Progenitor cell of endocrine pancreas (in vitro differentiated cells): ENCODE data around the gene TTF1. TPM values are rescaled to one million over a fixed set of nuclear protein-coding genes. Genes with fewer than 3 reads are reported as not detected.

ENCODE experiments used
- DNase-seq: peaks from one replicate; pipeline ENCODE4 v3.0.0; 2021; ENCODE audit warnings: low spot score; ENCODE audit not compliant: unreplicated experiment
- H3K27ac Mint-ChIP-seq: 2 replicates; pipeline ENCODE4 v1.8.0; 2021; ENCODE audit warnings: mild to moderate bottlenecking, moderate library complexity, mixed read lengths
- H3K27me3 Mint-ChIP-seq: 2 replicates; pipeline ENCODE4 v1.8.0; 2021; ENCODE audit warnings: mixed read lengths
- H3K36me3 Mint-ChIP-seq: 2 replicates; pipeline ENCODE4 v1.8.0; 2022; ENCODE audit warnings: mixed read lengths; ENCODE audit not compliant: insufficient read depth
- H3K4me1 Mint-ChIP-seq: 2 replicates; pipeline ENCODE4 v1.8.0; 2021; ENCODE audit warnings: low read depth, mixed read lengths
- H3K4me3 Mint-ChIP-seq: 2 replicates; pipeline ENCODE4 v1.8.0; 2021; ENCODE audit warnings: low read depth, mild to moderate bottlenecking, moderate library complexity, mixed read lengths
- H3K9me3 Mint-ChIP-seq: 2 replicates; pipeline ENCODE4 v1.8.0; 2021; ENCODE audit warnings: low read depth, mixed read lengths
- total RNA-seq: library from RNA; stranded (reverse); gene quantifications from 2 replicates; pipeline ENCODE4 v1.2.1, GENCODE V29; 2021
- TF ChIP-seq, protein P1 (sequence below): fragments of 200-600 bp; sonication (generic); IDR thresholded peaks from one replicate; pipeline ENCODE4 v1.5.0; 2021; ENCODE audit warnings: antibody characterized with exemption, mild to moderate bottlenecking; ENCODE audit not compliant: unreplicated experiment

Gene TTF1
- total RNA-seq, 1 donor from 2014 or later = 18.5 TPM

DNA sequence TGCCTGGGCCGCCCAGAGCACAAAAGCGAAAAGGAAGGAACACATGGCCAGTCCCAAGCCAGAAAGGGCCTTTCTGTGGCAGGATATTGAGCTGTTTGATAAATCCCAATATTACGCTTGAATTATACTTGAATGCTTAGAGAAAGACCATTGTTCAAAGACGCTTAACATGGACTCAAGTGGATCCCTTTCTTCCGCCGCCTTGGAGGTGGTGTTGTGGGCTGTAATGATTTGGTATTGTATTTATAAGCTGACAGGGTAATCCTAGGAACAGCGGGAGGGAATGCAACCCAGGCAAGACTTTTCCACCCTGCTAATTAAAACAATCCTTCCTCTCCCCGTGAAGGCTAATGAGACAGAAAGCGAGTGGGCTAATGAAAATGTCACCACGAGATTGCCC lies 28.2 kb upstream of the TTF1 start:
- Mint-ChIP-seq H3K27me3 (peaks cover 27% of the 10 kb centered on the region), H3K9me3 (no peaks in the 10 kb centered on the region), H3K4me3 (no peak overlapping the region), H3K27ac (no peak overlapping the region), H3K36me3 (no peaks in the 10 kb centered on the region), H3K4me1 (no peaks in the 10 kb centered on the region)
- DNase-seq = no peak
- TF ChIP-seq, protein P1, sequence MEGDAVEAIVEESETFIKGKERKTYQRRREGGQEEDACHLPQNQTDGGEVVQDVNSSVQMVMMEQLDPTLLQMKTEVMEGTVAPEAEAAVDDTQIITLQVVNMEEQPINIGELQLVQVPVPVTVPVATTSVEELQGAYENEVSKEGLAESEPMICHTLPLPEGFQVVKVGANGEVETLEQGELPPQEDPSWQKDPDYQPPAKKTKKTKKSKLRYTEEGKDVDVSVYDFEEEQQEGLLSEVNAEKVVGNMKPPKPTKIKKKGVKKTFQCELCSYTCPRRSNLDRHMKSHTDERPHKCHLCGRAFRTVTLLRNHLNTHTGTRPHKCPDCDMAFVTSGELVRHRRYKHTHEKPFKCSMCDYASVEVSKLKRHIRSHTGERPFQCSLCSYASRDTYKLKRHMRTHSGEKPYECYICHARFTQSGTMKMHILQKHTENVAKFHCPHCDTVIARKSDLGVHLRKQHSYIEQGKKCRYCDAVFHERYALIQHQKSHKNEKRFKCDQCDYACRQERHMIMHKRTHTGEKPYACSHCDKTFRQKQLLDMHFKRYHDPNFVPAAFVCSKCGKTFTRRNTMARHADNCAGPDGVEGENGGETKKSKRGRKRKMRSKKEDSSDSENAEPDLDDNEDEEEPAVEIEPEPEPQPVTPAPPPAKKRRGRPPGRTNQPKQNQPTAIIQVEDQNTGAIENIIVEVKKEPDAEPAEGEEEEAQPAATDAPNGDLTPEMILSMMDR = no peak

DNA sequence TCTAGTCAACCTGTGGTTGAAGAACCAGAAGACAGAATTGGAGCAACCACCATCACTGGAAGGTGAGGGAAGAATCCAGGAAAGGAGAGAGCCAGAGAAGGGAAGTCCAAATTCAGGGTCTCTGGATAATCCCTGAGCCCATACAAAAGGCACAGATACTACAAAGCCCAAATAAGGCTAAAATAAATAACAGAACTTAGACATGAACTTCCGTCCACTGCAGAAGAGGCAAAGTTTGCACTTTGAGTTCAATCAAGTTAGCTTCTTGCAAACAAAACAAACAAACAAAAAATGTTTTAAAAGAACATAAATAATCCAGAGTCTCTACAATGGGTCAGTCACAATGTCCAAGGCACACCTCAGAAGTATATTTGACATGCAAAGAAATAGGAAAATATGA lies 24.4 kb upstream of the TTF1 start:
- H3K27me3 Mint-ChIP-seq = peaks cover 39% of the 10 kb centered on the region
- TF ChIP-seq, protein P1 = no peak
- H3K27ac Mint-ChIP-seq = no peak overlapping the region
- H3K36me3 Mint-ChIP-seq = no peaks in the 10 kb centered on the region
- no peak overlapping the region for H3K4me3 Mint-ChIP-seq
- no peaks in the 10 kb centered on the region for H3K9me3 Mint-ChIP-seq
- peaks cover 6% of the 10 kb centered on the region for H3K4me1 Mint-ChIP-seq
- no peak for DNase-seq

DNA sequence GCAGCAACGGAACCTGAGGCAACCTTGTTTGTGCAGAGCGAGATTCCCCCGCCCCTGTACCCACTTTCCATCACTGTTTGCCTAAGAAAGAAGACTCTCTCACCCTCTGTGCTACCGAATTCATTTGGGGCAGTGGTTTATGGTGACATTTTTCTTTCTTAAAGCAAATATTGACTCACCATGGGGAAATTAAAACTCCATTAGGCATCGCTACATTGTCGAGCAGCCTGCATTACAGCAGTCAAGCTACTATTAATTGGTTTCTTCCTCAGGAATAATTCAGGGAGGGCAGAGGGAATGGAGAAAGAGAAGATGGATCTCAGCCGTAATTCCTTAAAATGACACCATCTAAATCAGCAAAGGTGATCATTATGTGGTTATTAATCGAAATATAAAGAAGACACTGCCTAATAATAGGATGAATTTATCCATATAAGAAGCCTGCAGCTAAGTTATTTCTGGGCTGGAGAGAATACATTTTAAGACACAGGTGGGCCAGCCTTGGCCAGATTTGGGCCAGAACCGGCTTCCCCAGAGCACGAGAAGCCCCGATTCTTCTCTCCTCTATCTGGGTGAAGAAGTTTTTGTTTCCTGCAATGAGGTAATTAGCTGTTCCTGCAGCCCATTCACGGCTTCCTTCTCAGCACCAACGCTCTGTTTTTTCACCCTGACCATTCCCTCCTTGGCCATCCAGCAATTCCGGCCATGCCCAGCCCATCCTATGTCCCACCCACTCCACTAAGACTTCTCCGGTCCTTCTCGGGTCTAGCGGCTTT lies 20.2 kb upstream of the TTF1 start:
- H3K27me3 Mint-ChIP-seq = peaks cover 68% of the 10 kb centered on the region
- TF ChIP-seq, protein P1 = no peak
- no peaks in the 10 kb centered on the region for H3K36me3 Mint-ChIP-seq
- H3K4me3 Mint-ChIP-seq = no peak overlapping the region
- no peak for DNase-seq
- no peak overlapping the region for H3K27ac Mint-ChIP-seq
- H3K4me1 Mint-ChIP-seq = peaks cover 14% of the 10 kb centered on the region
- no peaks in the 10 kb centered on the region for H3K9me3 Mint-ChIP-seq

DNA sequence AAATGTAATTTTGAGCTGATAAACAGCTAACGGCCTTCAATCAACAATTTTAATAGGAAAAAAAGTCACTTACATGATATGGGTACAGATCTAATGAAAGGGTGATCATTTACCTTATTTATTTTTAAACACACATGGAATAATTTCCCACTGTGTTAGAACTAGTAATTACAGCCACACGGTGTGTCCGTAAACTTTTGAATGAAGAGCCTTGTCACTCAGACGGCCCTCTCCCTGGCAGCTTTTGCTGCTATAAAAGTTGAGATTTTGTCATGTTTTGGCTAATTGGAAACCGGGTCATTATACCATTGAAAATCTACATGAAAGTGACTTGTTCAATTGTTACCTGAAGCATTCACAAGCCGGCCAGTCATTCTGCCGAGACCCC lies 19.0 kb upstream of the TTF1 start:
- H3K9me3 Mint-ChIP-seq = no peaks in the 10 kb centered on the region
- H3K27ac Mint-ChIP-seq = no peak overlapping the region
- no peak for DNase-seq
- H3K27me3 Mint-ChIP-seq = peaks cover 62% of the 10 kb centered on the region
- H3K4me1 Mint-ChIP-seq = peaks cover 14% of the 10 kb centered on the region
- no peak overlapping the region for H3K4me3 Mint-ChIP-seq
- TF ChIP-seq, protein P1 = no peak
- H3K36me3 Mint-ChIP-seq = no peaks in the 10 kb centered on the region

DNA sequence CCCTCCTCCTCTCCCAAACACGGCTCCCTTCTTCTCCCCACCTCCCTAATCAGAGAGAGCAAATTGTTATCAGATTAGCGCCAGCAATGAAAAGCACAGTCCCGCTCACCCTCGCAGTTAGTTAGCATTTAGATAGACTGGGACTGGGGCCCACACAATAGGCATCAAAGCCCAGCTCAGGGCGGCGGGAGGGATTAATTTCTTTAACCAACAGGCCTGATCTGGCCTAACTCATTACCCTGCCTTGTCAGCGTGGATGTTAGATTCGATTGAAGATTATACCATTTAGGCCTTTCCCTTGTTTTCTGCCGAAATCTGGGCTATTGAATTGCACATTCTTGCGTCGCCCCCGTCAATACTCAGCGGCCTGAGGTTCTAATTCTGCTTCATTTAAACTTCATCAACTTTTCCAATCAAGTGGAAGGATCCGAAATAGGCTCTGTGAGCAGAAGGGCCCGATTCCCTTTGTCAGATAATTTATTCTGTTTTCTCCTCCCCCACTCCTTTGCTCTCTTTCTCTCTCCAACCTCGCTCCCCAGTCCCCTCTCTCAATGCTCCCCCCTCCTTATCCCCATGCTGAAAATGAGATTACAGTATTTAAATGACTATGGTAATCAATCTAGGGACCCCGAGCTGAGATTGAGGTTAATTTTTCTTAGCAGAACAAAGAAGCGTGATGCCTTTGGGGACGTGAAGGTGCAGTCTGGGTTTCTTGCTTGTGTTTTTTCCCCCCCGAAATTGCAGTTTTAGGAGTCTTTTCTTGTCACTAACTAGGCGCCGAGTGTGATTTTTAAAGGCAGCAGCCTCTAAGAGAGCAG lies 18.4 kb upstream of the TTF1 start:
- Mint-ChIP-seq H3K27ac (no peak overlapping the region), H3K4me3 (no peak overlapping the region)
- TF ChIP-seq, protein P1 = no peak

More for the DNA sequence above, 18.4 kb upstream of the TTF1 start:
- Mint-ChIP-seq H3K4me1 (peaks cover 14% of the 10 kb centered on the region), H3K36me3 (no peaks in the 10 kb centered on the region), H3K27me3 (peaks cover 58% of the 10 kb centered on the region), H3K9me3 (no peaks in the 10 kb centered on the region)
- DNase-seq = no peak
